ENCODE measurements around the gene SLIT3. TPM values are rescaled to one million over a fixed set of nuclear protein-coding genes. Genes with fewer than 3 reads are reported as not detected.

Gene SLIT3
- total RNA-seq, 1 donor from 2014 or later, result 31.8 TPM

GRCh38 chr5:168713051-168713450, 587.9 kb downstream of the SLIT3 start:
- DNase-seq (ENCODE audit: extremely low spot score, unreplicated experiment), result peak; percentile 64
- H3K4me1 Mint-ChIP-seq (ENCODE audit: unreplicated experiment), result peaks cover 20% of the 10 kb centered on the region
- no peaks in the 10 kb centered on the region for H3K9me3 Mint-ChIP-seq (ENCODE audit: unreplicated experiment)
- H3K36me3 Mint-ChIP-seq (ENCODE audit: unreplicated experiment), result no peaks in the 10 kb centered on the region
- TF ChIP-seq, protein P1, sequence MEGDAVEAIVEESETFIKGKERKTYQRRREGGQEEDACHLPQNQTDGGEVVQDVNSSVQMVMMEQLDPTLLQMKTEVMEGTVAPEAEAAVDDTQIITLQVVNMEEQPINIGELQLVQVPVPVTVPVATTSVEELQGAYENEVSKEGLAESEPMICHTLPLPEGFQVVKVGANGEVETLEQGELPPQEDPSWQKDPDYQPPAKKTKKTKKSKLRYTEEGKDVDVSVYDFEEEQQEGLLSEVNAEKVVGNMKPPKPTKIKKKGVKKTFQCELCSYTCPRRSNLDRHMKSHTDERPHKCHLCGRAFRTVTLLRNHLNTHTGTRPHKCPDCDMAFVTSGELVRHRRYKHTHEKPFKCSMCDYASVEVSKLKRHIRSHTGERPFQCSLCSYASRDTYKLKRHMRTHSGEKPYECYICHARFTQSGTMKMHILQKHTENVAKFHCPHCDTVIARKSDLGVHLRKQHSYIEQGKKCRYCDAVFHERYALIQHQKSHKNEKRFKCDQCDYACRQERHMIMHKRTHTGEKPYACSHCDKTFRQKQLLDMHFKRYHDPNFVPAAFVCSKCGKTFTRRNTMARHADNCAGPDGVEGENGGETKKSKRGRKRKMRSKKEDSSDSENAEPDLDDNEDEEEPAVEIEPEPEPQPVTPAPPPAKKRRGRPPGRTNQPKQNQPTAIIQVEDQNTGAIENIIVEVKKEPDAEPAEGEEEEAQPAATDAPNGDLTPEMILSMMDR (IDR thresholded peaks at IDR 0.05), result no peak
- no peaks in the 10 kb centered on the region for H3K27me3 Mint-ChIP-seq (ENCODE audit: unreplicated experiment)
- no peak overlapping the region for H3K4me3 Mint-ChIP-seq (ENCODE audit: unreplicated experiment)
- H3K27ac Mint-ChIP-seq (ENCODE audit: unreplicated experiment), result peak overlapping the region; percentile 87

GRCh38 chr5:168712280-168712924, 588.5 kb downstream of the SLIT3 start:
- Mint-ChIP-seq H3K4me1 (ENCODE audit: unreplicated experiment) (peaks cover 20% of the 10 kb centered on the region), H3K27me3 (ENCODE audit: unreplicated experiment) (no peaks in the 10 kb centered on the region), H3K36me3 (ENCODE audit: unreplicated experiment) (no peaks in the 10 kb centered on the region), H3K9me3 (ENCODE audit: unreplicated experiment) (no peaks in the 10 kb centered on the region), H3K27ac (ENCODE audit: unreplicated experiment) (peak overlapping the region; percentile 87), H3K4me3 (ENCODE audit: unreplicated experiment) (peak overlapping the region; percentile 12)
- DNase-seq (ENCODE audit: extremely low spot score, unreplicated experiment), result peak; percentile 85
- TF ChIP-seq, protein P1 (IDR thresholded peaks at IDR 0.05), result no peak

- no peak for DNase-seq (ENCODE audit: extremely low spot score, unreplicated experiment)
- TF ChIP-seq, protein P1 (IDR thresholded peaks at IDR 0.05), result no peak
- no peak overlapping the region for H3K4me3 Mint-ChIP-seq (ENCODE audit: unreplicated experiment)
- no peaks in the 10 kb centered on the region for H3K9me3 Mint-ChIP-seq (ENCODE audit: unreplicated experiment)
- no peak overlapping the region for H3K27ac Mint-ChIP-seq (ENCODE audit: unreplicated experiment)
- H3K27me3 Mint-ChIP-seq (ENCODE audit: unreplicated experiment), result no peaks in the 10 kb centered on the region
- H3K36me3 Mint-ChIP-seq (ENCODE audit: unreplicated experiment), result no peaks in the 10 kb centered on the region
- H3K4me1 Mint-ChIP-seq (ENCODE audit: unreplicated experiment), result peaks cover 20% of the 10 kb centered on the region
Measured at GRCh38 chr5:168710706-168711105, 590.2 kb downstream of the SLIT3 start.

DNA sequence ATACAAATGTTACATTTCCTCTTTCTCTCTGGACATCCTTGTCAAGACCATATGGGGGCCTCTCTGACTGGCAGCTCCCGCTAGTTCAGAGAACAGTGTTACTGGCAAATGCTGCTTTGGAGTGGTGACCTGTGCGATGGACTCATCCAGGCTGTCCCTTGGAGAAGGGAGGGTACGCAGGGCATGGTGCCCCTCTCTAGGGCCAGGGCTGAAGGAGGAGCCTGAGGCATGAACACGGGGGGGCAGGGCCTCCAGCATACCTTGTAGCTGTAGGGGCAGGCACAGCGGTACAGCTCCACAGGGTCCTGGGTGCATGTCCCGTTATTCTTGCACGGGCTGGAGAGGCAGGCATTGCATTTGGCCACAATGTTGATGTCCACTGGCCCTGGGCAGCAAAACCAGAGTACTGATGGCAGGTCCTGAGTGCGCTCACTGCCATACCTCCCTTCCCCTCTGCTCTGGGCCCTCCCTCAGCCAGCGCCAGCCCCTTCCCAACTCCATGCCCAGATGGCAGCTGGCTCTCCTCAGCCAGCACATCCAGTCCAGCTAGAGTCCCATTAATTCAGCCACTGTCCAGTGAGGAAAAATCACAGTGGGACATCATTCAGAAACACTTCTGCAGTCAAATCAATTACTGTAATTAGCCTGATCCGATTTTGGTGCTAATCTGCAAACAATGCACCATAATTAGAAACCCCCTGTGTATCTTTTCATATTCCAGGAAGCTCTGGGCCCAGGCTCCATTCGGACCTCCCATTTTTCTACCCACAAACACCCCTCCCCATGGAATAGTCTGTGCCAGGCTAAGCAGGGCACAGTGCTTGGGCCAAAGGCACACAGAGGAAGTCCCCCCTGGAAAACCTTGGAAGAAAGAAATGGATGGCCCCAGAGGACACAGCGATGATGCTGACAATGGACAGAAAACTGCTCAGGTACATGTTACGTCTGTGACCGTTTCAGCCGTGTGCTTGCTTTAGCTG, 592.9 kb downstream of the SLIT3 start:
- Mint-ChIP-seq H3K9me3 (ENCODE audit: unreplicated experiment) (no peaks in the 10 kb centered on the region), H3K27me3 (ENCODE audit: unreplicated experiment) (no peaks in the 10 kb centered on the region), H3K27ac (ENCODE audit: unreplicated experiment) (no peak overlapping the region), H3K4me1 (ENCODE audit: unreplicated experiment) (peaks cover 11% of the 10 kb centered on the region), H3K4me3 (ENCODE audit: unreplicated experiment) (no peak overlapping the region), H3K36me3 (ENCODE audit: unreplicated experiment) (no peaks in the 10 kb centered on the region)
- no peak for DNase-seq (ENCODE audit: extremely low spot score, unreplicated experiment)
- TF ChIP-seq, protein P1 (IDR thresholded peaks at IDR 0.05), result no peak

DNA sequence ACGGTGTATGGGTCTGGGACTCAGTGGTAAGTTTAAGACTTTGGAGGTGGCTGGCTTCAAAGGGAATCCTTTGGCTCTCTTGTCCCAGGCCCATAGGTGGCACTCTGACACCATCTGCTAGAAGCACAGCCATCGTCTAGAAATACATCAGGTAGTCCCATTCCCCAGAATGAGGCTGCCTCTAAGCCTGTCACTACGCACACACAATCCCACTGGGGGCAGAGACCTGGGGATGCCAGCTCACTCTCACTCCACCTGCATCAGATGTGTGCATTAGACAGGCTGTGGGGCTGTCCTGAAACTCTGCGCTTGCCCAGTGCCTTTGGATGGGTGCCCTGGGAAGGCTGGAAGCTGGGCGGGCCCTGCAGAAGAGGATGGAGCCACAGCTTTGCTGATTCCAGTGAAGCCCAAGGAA, 594.3 kb downstream of the SLIT3 start:
- Mint-ChIP-seq H3K27ac (ENCODE audit: unreplicated experiment) (no peak overlapping the region), H3K27me3 (ENCODE audit: unreplicated experiment) (no peaks in the 10 kb centered on the region), H3K9me3 (ENCODE audit: unreplicated experiment) (no peaks in the 10 kb centered on the region), H3K4me1 (ENCODE audit: unreplicated experiment) (no peaks in the 10 kb centered on the region), H3K36me3 (ENCODE audit: unreplicated experiment) (no peaks in the 10 kb centered on the region), H3K4me3 (ENCODE audit: unreplicated experiment) (no peak overlapping the region)
- no peak for DNase-seq (ENCODE audit: extremely low spot score, unreplicated experiment)
- TF ChIP-seq, protein P1 (IDR thresholded peaks at IDR 0.05), result peak; percentile 67
